K562 (cell line): Measurements from ENCODE around the gene AHCYL2. TPM values are rescaled to one million over a fixed set of nuclear protein-coding genes. Genes with fewer than 3 reads are reported as not detected.
A peak's percentile ranks its signal among the peaks of the same experiment; 100 is the strongest.

Experiments
- ATF7 ChIP-seq: fragments of 450-650 bp; IDR thresholded peaks from 2 replicates; pipeline ENCODE4 v1.7.1; 2014; ENCODE audit warnings: mild to moderate bottlenecking, moderate library complexity
- BRF1 ChIP-seq: IDR thresholded peaks from 3 replicates; pipeline ENCODE4 v1.6.1; 2011; ENCODE audit warnings: borderline replicate concordance, mild to moderate bottlenecking; ENCODE audit not compliant: insufficient read length; ENCODE audit errors: extremely low read depth
- CREB3L1 ChIP-seq: fragments of 450-650 bp; IDR thresholded peaks from 2 replicates; pipeline ENCODE4 v1.6.1; 2014; ENCODE audit warnings: low read depth, mild to moderate bottlenecking, moderate library complexity, borderline replicate concordance
- ETV5 ChIP-seq: sonication (generic); formaldehyde crosslinking; IDR thresholded peaks from 2 replicates; pipeline ENCODE4 v1.4.0; 2020; ENCODE audit warnings: low read depth, mild to moderate bottlenecking, missing genetic modification reagents
- FOXP1 ChIP-seq: sonication (generic); formaldehyde crosslinking; IDR thresholded peaks from 2 replicates; pipeline ENCODE4 v1.8.0; 2022; ENCODE audit warnings: mild to moderate bottlenecking, missing genetic modification reagents
- ID3 ChIP-seq, 2 experiments: fragments of 250-450 bp in 1 of 2; fragments of 450-650 bp in 1 of 2; sonication (Bioruptor Pico) in 1 of 2; IDR thresholded peaks; 2 replicates each; pipeline versions ENCODE4 v1.6.1 to v1.8.0; 2016 to 2021; ENCODE audit warnings: mild to moderate bottlenecking in 2 of 2, moderate library complexity in 2 of 2, missing compliant biosample characterization in 1 of 2, missing genetic modification characterization in 1 of 2
- KLF6 ChIP-seq: fragments of 250-450 bp; sonication (Bioruptor Pico); IDR thresholded peaks from 2 replicates; pipeline ENCODE4 v1.4.0; 2020; ENCODE audit warnings: mild to moderate bottlenecking, moderate library complexity, borderline replicate concordance
- LCOR ChIP-seq: sonication (generic); formaldehyde crosslinking; IDR thresholded peaks from 2 replicates; pipeline ENCODE4 v1.8.0; 2022; ENCODE audit warnings: mild to moderate bottlenecking, missing genetic modification reagents
- MITF ChIP-seq: IDR thresholded peaks from 2 replicates; pipeline ENCODE4 v1.6.1; 2014; ENCODE audit warnings: antibody characterized with exemption
- TFAM ChIP-seq: fragments of 250-450 bp; sonication (Bioruptor Pico); conservative IDR thresholded peaks from 2 replicates; pipeline ENCODE4 v1.5.0; 2021; ENCODE audit warnings: mild to moderate bottlenecking, moderate library complexity
- TRIM24 ChIP-seq, 2 experiments: fragments of 450-650 bp; IDR thresholded peaks; 2 replicates each; pipeline ENCODE4 v1.6.1; 2016
- TRIM25 ChIP-seq: fragments of 450-650 bp; IDR thresholded peaks from 2 replicates; pipeline ENCODE4 v1.7.0; 2016; ENCODE audit warnings: borderline replicate concordance
- UBTF ChIP-seq, 2 experiments: IDR thresholded peaks; 2 replicates each; pipeline ENCODE4 v1.6.1; 2012; ENCODE audit warnings: improper control_type of control experiment in 2 of 2, low read depth in 2 of 2, low read length in 2 of 2, borderline replicate concordance in 1 of 2
- ZFX ChIP-seq: sonication (generic); formaldehyde crosslinking; IDR thresholded peaks from 2 replicates; pipeline ENCODE4 v1.8.0; 2022; ENCODE audit warnings: mild to moderate bottlenecking, missing genetic modification reagents, moderate library complexity
- ZNF184 ChIP-seq: sonication (generic); formaldehyde crosslinking; IDR thresholded peaks from 2 replicates; pipeline ENCODE4 v1.5.0; 2020; ENCODE audit warnings: missing genetic modification reagents
- polyA plus RNA-seq, 8 experiments: library from polyadenylated mRNA; depleted of rRNA in 4 of 8; stranded (reverse) in 5 of 8; unstranded in 3 of 8; fragments of >200 nt; fragmentation: Nextera tagmentation in 2 of 8; fragmentation: Illumina TruSeq in 1 of 8; extraction: Ambion mirVana in 2 of 8; extraction: Trizol in 1 of 8; gene quantifications; 2 replicates each; pipeline versions ENCODE4 v1.2.1 to v1.2.3, GENCODE V29; 2011 to 2014; ENCODE audit warnings: inconsistent platforms in 1 of 8, missing spikeins in 1 of 8
- total RNA-seq, 7 experiments: library from RNA; depleted of rRNA in 6 of 7; stranded (reverse); fragments of >200 nt in 6 of 7; fragmentation: Illumina TruSeq in 2 of 7; extraction: Trizol in 2 of 7; gene quantifications; 2 replicates each; pipeline versions ENCODE4 v1.2.1 to v1.2.3, GENCODE V29; 2011 to 2021; ENCODE audit warnings: low replicate concordance in 1 of 7

AHCYL2 gene
- total and polyA plus RNA-seq, 9 of the 15 experiments (the other 6 are each of a cell fraction or from before 2014, with no cell fraction given), result 0.93 to 10.5 (median 5.2) TPM

GRCh38 chr7:129225206-129225930 lies 538 bp downstream of the AHCYL2 start (continued):
- no peak for TF ChIP-seq MITF
- TF ChIP-seq CREB3L1, result peak; percentile 10
- TF ChIP-seq ID3 (CRISPR knock-in tag; IDR thresholded peaks at IDR 0.05), result no peak
- TF ChIP-seq ID3 (tag; IDR thresholded peaks at IDR 0.05), result 0 out of 2 replicates have a peak, but pooled peaks have one; percentile 59
- peak; percentile 22 to 27; a peak in 2 of 4 replicates for TF ChIP-seq UBTF (IDR thresholded peaks at IDR 0.05; ENCODE audit: borderline replicate concordance in 1 of 2, low read depth in 2 of 2, low read length in 2 of 2)
- peak in 1 of 2 experiments; percentile 29; a peak in 1 of 4 replicates for TF ChIP-seq TRIM24 (IDR thresholded peaks at IDR 0.05)
- no peak for TF ChIP-seq TRIM25
- 0 out of 2 replicates have a peak, but pooled peaks have one; percentile 40 for TF ChIP-seq ZNF184 (CRISPR knock-in tag)
- TF ChIP-seq KLF6 (CRISPR knock-in tag), result no peak
- TF ChIP-seq BRF1, result no peak
- peak; percentile 62; the same call in 1 of the 2 replicates for TF ChIP-seq ATF7
- TF ChIP-seq ZFX (CRISPR knock-in tag), result peak; percentile 77
- TF ChIP-seq FOXP1 (CRISPR knock-in tag), result peak; percentile 2; the same call in 1 of the 2 replicates
- TF ChIP-seq TFAM (CRISPR knock-in tag), result no peak
- no peak; the same call in 1 of the 2 replicates for TF ChIP-seq ETV5 (CRISPR knock-in tag)
- no peak for TF ChIP-seq LCOR (CRISPR knock-in tag)
